GM19324 (cell line): ENCODE measurements around the gene ZBTB20.

Experiments used
- ATAC-seq: cut with Tn5 transposase; IDR thresholded peaks from one replicate; pipeline ENCODE4 v1.9.1; 2021; ENCODE audit warnings: mild to moderate bottlenecking, moderate library complexity; ENCODE audit not compliant: unreplicated experiment, low FRiP score

The ZBTB20 gene

DNA sequence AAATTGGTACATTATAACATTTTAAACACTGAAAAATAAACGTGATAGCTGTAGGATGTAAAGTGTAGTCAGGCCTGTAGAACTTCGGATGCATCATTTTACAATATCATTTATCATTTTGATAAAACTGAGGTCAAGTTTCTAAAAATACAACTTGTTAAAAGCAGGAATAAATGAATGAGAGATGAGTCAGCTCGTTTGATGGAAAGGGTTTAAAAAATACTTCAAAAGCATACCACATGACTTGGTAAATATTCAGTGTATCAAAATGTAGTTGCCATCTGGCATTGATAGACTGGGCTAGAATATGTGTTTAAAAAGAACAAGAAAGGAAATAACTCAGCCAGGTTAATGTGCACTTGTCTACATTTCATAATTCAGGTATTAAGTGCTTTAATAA, 496.3 kb downstream of the ZBTB20 start:
- ATAC-seq, result no peak

DNA sequence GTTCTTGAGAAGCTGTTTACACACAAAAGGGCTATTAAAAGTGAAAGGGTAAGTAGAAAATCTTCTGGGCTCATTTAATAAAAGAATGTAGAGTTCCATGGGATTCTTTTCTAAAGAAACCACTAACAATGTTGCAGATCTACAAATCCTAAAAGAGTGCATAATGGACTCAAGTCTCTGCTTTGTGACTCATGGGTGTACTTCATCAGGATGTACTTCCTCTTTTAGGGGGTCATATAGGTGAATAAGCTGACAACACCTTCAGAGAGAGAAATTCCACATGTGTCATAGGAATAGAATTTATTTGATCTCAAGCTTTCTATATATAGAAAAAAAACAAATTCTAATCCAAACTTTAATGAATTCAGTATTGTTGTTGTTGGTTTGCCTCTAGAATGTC, 497.8 kb downstream of the ZBTB20 start:
- ATAC-seq, result no peak

GRCh38 chr3:114646526-114646925, 500.6 kb downstream of the ZBTB20 start:
- ATAC-seq, result no peak

GRCh38 chr3:114645392-114645791, 501.7 kb downstream of the ZBTB20 start:
- ATAC-seq, result no peak

DNA sequence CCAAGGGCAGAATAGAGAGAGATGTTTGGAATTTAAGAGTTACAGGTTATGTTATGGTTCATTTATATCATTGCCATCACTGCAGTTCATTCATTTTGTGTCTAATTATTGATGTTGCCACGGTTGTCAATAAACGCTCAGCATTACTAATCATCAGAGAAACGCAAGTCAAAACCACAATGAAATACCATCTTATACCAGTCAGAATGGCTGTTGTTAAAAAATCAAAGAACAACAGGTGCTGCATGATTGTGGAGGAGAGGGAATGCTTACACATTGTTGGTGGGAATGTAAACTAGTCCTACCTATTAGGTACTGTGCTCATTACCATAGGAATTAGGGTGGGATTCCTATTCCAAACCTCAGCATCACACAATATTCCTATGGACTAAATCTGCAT, 502.7 kb downstream of the ZBTB20 start:
- ATAC-seq, result no peak

- ATAC-seq, result no peak
These were observed 503.9 kb downstream of the ZBTB20 start for GRCh38 chr3:114642951-114643741.

DNA sequence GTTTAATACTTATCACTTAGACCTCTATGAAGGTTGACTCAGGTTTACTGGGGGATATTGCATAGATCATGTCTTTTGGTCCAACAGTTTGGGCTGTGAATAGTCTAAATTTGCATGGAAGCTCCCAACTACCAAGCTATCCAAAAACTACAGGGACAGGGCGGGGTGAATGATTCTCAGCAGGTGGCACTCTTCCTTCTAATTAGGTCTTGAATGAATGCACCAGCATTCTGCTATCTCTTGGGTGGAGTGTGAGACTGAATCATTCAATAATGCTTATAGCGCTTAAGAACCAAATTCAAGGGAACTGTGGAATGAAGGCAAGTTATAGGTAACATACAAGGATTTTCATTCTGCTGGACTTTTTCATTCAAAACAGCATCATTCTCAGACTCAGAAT, 507.0 kb downstream of the ZBTB20 start:
- ATAC-seq, result no peak

GRCh38 chr3:114639171-114639570, 507.9 kb downstream of the ZBTB20 start:
- no peak for ATAC-seq

DNA sequence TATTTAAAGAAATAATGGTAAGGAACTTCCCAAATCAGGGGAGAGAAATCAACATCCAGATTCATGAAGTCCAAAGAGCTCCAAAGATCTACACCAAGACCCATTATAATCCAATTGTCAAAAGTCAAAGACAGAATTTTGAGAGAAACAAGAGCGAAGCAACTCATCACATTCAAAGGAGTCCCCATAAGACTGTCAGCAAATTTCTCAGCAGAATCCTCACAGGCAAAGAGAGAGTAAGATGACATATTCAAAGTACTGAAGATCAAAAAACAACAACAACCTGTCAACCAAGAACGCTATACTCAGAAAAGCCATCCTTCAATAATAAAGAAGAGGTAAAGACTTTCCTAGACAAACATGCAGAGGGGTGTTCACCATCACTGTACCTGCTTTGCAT, 511.2 kb downstream of the ZBTB20 start:
- no peak for ATAC-seq

GRCh38 chr3:114634635-114635034, 512.5 kb downstream of the ZBTB20 start:
- no peak for ATAC-seq

DNA sequence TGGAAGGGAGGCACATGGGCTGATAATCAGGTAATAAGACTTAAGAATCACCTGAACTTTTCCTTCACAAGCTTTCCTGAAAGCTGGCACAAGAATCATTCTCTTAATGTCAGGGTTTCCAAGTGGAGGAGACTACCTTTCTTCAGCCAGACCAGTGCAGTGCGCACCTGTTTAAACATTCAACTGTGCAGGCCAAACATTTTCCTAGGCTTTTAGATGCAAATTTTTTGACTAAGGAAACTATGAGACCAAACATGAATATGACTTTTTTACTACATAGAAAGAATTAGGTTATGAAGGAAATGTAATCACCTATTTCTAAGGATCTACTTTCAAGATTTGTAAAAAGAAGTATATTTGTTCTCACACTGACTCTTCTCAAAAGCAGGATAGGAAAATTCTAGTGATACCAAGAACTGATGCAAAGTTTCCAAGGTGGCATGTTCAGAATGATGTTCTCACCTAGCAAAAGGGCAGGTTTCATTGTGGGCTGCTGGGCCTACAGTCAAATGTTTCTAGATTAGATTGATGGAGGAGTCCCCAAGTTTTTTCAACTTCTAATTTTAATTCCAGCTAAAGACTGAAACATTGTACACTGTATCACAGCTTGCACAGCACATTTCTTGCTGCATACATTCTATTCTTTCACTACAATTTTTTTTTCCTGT, 514.2 kb downstream of the ZBTB20 start:
- no peak for ATAC-seq

- ATAC-seq, result no peak
These were observed 519.3 kb downstream of the ZBTB20 start for GRCh38 chr3:114627770-114628169.

DNA sequence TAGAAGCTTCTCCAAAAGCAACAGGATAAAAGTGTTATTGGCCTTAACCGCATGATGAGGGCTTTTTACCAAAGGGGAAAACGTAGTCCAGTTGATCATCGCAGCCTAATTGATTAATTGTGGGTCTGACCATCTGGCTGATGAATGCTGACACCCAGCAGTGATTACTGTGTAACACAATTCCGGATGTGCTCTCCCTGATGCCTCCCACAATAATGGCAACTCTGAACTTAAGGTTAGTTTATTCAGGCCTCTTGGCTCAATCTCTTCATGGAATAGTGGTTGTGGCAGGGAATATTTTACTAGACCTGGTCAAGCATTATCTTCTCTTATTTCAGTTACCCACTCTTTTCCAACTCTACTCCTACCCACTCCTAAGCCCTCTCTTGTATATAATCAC, 520.3 kb downstream of the ZBTB20 start:
- no peak for ATAC-seq

DNA sequence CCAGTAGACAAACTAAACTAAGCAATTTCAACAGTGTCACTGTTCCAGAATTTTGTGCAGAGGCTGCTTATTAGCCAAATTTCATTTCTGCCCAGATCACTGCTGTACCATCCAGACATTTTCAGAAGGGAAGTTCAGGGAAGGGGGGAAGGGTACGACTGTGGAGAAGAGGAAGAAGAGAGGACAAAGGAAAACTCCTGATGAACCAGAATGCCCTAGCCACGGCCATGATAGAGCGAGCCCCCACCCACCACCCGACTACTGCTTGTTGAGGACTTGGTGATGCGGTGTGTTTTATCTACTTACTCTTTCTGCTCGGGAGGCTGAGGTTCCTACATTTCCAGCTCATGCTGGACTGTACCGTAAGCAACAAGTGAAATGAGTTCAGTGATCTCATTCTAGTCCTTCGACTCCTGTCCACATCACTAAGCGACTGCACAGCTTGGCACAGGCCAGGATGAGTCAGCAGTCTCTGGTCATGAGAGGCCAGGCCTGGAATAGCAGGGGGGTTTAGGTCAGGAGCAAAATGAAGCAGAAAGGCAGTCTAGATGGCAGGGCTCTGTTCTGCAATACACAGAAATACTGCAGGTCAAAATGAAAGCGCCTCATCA, 522.4 kb downstream of the ZBTB20 start:
- ATAC-seq, result no peak

DNA sequence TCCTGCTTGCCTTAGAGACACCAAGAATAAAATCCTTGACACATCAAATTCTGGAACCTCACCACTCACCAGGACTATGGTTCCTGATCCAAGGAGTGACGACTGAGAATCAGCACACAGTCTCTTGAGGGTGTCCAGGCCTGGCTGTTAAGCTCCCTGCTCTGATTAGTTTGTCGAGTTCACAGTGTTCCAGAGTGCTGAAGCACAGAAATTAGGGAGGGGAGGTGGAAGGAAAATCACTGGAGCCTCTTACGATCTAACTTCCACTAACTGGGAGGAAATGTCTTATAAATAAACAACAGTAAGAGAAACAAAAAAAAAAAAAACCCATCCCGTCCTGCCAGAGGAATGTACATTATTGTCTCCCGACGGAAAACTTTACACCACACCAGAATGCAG, 523.0 kb downstream of the ZBTB20 start:
- no peak for ATAC-seq

DNA sequence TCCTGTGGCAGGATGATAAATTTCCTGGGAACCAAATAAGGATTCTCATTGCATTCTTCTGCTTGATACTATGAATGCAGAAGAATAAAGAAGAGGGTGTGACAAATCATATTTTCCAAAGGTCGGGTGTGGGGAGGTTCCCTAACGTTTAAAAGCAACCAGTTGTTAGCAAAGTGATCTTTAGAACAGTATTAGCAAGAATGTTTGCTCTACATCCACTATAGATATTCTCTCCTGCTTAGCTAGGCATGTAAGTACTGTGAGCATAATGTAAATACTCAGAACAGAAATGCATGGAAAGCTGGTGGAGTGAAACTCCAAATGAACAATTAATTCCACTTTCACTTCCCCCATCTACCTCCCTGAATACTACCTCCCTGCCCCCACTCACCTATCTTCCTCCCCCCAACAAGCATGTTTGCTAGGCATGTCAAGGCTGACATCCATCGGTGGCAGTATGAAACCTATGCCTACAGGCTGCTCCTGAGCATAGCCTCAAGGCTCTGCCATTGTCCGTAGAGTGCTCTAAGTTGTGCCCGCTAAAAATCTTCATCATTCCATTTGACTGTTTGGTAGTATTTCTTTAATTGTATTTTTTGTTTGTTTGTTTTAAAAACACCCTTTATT, 523.6 kb downstream of the ZBTB20 start:
- ATAC-seq, result no peak

- ATAC-seq, result no peak
These were observed 525.1 kb downstream of the ZBTB20 start for GRCh38 chr3:114622001-114622400.

- ATAC-seq, result no peak
These were observed 527.3 kb downstream of the ZBTB20 start for GRCh38 chr3:114619771-114620170.

GRCh38 chr3:114615523-114616085, 531.5 kb downstream of the ZBTB20 start:
- no peak for ATAC-seq

GRCh38 chr3:114609973-114610630, 537.0 kb downstream of the ZBTB20 start:
- no peak for ATAC-seq
